ENCODE measurements around the gene TNS4.

Gene TNS4

GRCh38 chr17:40535438-40535837 is 34.0 kb upstream of the TNS4 start:
- DNase-seq (ENCODE audit: low spot score), result no peak

- no peak for DNase-seq (ENCODE audit: low spot score)
Measured at GRCh38 chr17:40534371-40535189, 33.2 kb upstream of the TNS4 start.

- no peak for DNase-seq (ENCODE audit: low spot score)
Measured at GRCh38 chr17:40533896-40534295, 32.5 kb upstream of the TNS4 start.

- DNase-seq (ENCODE audit: low spot score), result no peak
Measured at GRCh38 chr17:40532520-40533253, 31.3 kb upstream of the TNS4 start.

- no peak for DNase-seq (ENCODE audit: low spot score)
Measured at GRCh38 chr17:40531051-40531991, 29.9 kb upstream of the TNS4 start.

- no peak for DNase-seq (ENCODE audit: low spot score)
Measured at GRCh38 chr17:40530531-40530994, 29.1 kb upstream of the TNS4 start.

GRCh38 chr17:40529991-40530390 is 28.6 kb upstream of the TNS4 start:
- no peak for DNase-seq (ENCODE audit: low spot score)

GRCh38 chr17:40528692-40529417 is 27.4 kb upstream of the TNS4 start:
- no peak for DNase-seq (ENCODE audit: low spot score)

- DNase-seq (ENCODE audit: low spot score), result no peak
Measured at GRCh38 chr17:40526668-40527067, 25.2 kb upstream of the TNS4 start.

- no peak for DNase-seq (ENCODE audit: low spot score)
Measured at GRCh38 chr17:40525294-40525693, 23.9 kb upstream of the TNS4 start.

GRCh38 chr17:40524243-40524965 is 23.0 kb upstream of the TNS4 start:
- no peak for DNase-seq (ENCODE audit: low spot score)

GRCh38 chr17:40522961-40523310 is 21.5 kb upstream of the TNS4 start:
- DNase-seq (ENCODE audit: low spot score), result no peak

GRCh38 chr17:40522250-40522960 is 21.0 kb upstream of the TNS4 start:
- DNase-seq (ENCODE audit: low spot score), result no peak

- DNase-seq (ENCODE audit: low spot score), result no peak
Measured at GRCh38 chr17:40520991-40521453, 19.6 kb upstream of the TNS4 start.

GRCh38 chr17:40519089-40519775 is 17.8 kb upstream of the TNS4 start:
- DNase-seq (ENCODE audit: low spot score), result no peak

- no peak for DNase-seq (ENCODE audit: low spot score)
Measured at GRCh38 chr17:40518401-40519088, 17.1 kb upstream of the TNS4 start.

- DNase-seq (ENCODE audit: low spot score), result no peak
Measured at GRCh38 chr17:40517981-40518380, 16.6 kb upstream of the TNS4 start.

GRCh38 chr17:40517286-40517662 is 15.9 kb upstream of the TNS4 start:
- no peak for DNase-seq (ENCODE audit: low spot score)

Measured in HuH-7.5 (cell line).